HepG2 (cell line): ENCODE results near the gene TXNIP. TPM values are rescaled to one million over a fixed set of nuclear protein-coding genes. Genes with fewer than 3 reads are reported as not detected.
A peak's percentile ranks its signal among the peaks of the same experiment; 100 is the strongest.

Experiments
- ATF3 ChIP-seq: sonication (generic); formaldehyde crosslinking; IDR thresholded peaks from 2 replicates; pipeline ENCODE4 v1.4.0; 2020; ENCODE audit warnings: missing genetic modification reagents
- CENPX ChIP-seq: sonication (generic); formaldehyde crosslinking; IDR thresholded peaks from 2 replicates; pipeline ENCODE4 v1.9.0; 2021; ENCODE audit warnings: mild to moderate bottlenecking, missing genetic modification reagents, moderate library complexity
- ELF1 ChIP-seq: sonication (generic); formaldehyde crosslinking; IDR thresholded peaks from 2 replicates; pipeline ENCODE4 v1.4.0; 2020; ENCODE audit warnings: missing genetic modification reagents
- GATAD1 ChIP-seq: IDR thresholded peaks from 2 replicates; pipeline ENCODE4 v1.6.1; 2016; ENCODE audit warnings: missing genetic modification reagents, missing compliant biosample characterization
- HMG20A ChIP-seq: IDR thresholded peaks from 2 replicates; pipeline ENCODE4 v1.6.1; 2016; ENCODE audit warnings: borderline replicate concordance
- IKZF5 ChIP-seq: IDR thresholded peaks from 2 replicates; pipeline ENCODE4 v1.6.1; 2018; ENCODE audit warnings: missing genetic modification reagents, mild to moderate bottlenecking, missing compliant biosample characterization
- KLF13 ChIP-seq: sonication (generic); formaldehyde crosslinking; IDR thresholded peaks from 2 replicates; pipeline ENCODE4 v1.4.0; 2020; ENCODE audit warnings: mild to moderate bottlenecking, missing genetic modification reagents
- ONECUT2 ChIP-seq: sonication (generic); formaldehyde crosslinking; IDR thresholded peaks from 2 replicates; pipeline ENCODE4 v1.4.0; 2020; ENCODE audit warnings: missing genetic modification reagents
- SOX6 ChIP-seq, 2 experiments: fragments of 450-650 bp in 1 of 2; sonication (generic) in 1 of 2; formaldehyde crosslinking in 1 of 2; IDR thresholded peaks; 2 replicates each; pipeline versions ENCODE4 v1.4.0 to v1.6.1; 2017 to 2020; ENCODE audit warnings: antibody characterized with exemption in 1 of 2, mild to moderate bottlenecking in 1 of 2, missing genetic modification reagents in 1 of 2
- TEAD3 ChIP-seq: optimal IDR thresholded peaks from 2 replicates; pipeline ENCODE3; 2016; ENCODE audit warnings: borderline replicate concordance
- XRCC5 ChIP-seq: fragments of 200-400 bp; formaldehyde crosslinking; optimal IDR thresholded peaks from 2 replicates; pipeline ENCODE3; 2017; ENCODE audit warnings: mild to moderate bottlenecking, low read length
- ZFP36L1 ChIP-seq: sonication (generic); formaldehyde crosslinking; IDR thresholded peaks from 2 replicates; pipeline ENCODE4 v1.8.0; 2022; ENCODE audit warnings: mild to moderate bottlenecking, missing genetic modification reagents, moderate library complexity
- ZHX2 ChIP-seq, 2 experiments: sonication (generic) in 1 of 2; formaldehyde crosslinking in 1 of 2; IDR thresholded peaks; 2 replicates each; pipeline versions ENCODE4 v1.6.1 to v1.9.0; 2014 to 2022; ENCODE audit warnings: antibody characterized with exemption in 1 of 2, borderline replicate concordance in 1 of 2, inconsistent platforms in 1 of 2, low read depth in 1 of 2, missing genetic modification reagents in 1 of 2
- ZNF24 ChIP-seq: fragments of 450-650 bp; IDR thresholded peaks from 2 replicates; pipeline ENCODE4 v1.6.1; 2017; ENCODE audit warnings: antibody characterized with exemption, mild to moderate bottlenecking
- ZNF260 ChIP-seq: sonication (generic); formaldehyde crosslinking; IDR thresholded peaks from 2 replicates; pipeline ENCODE4 v1.4.0; 2020; ENCODE audit warnings: missing genetic modification reagents, low read depth, mild to moderate bottlenecking, borderline replicate concordance
- ZNF30 ChIP-seq: sonication (generic); formaldehyde crosslinking; IDR thresholded peaks from 2 replicates; pipeline ENCODE4 v1.5.0; 2020; ENCODE audit warnings: mild to moderate bottlenecking, missing genetic modification reagents
- ZNF331 ChIP-seq: sonication (generic); formaldehyde crosslinking; IDR thresholded peaks from 2 replicates; pipeline ENCODE4 v1.4.0; 2020; ENCODE audit warnings: missing genetic modification reagents
- ZNF605 ChIP-seq: sonication (generic); formaldehyde crosslinking; IDR thresholded peaks from 2 replicates; pipeline ENCODE4 v1.8.0; 2022; ENCODE audit warnings: mild to moderate bottlenecking, missing genetic modification reagents
- ZNF747 ChIP-seq: sonication (generic); formaldehyde crosslinking; IDR thresholded peaks from 2 replicates; pipeline ENCODE4 v1.8.1; 2023; ENCODE audit warnings: missing genetic modification reagents, mild to moderate bottlenecking, borderline replicate concordance
- ZSCAN20 ChIP-seq: sonication (generic); formaldehyde crosslinking; IDR thresholded peaks from 2 replicates; pipeline ENCODE4 v1.4.0; 2020; ENCODE audit warnings: missing genetic modification reagents, mild to moderate bottlenecking, borderline replicate concordance
- polyA plus RNA-seq, 8 experiments: library from polyadenylated mRNA; depleted of rRNA in 3 of 8; stranded (reverse) in 7 of 8; unstranded in 1 of 8; fragments of >200 nt; fragmentation: Illumina TruSeq in 4 of 8; extraction: Trizol in 4 of 8; gene quantifications; 2 replicates each; pipeline versions ENCODE4 v1.2.1 to v1.2.3, GENCODE V29; 2011 to 2016; ENCODE audit warnings: low read depth in 4 of 8, missing spikeins in 1 of 8, mixed read lengths in 1 of 8; ENCODE audit not compliant: insufficient read depth in 1 of 8
- total RNA-seq, 5 experiments: library from RNA; depleted of rRNA; stranded (reverse); fragments of >200 nt; fragmentation: Illumina TruSeq; extraction: Trizol; gene quantifications; 2 replicates each; pipeline ENCODE4 v1.2.3, GENCODE V29; 2016; ENCODE audit warnings: low read depth in 1 of 5

Gene TXNIP
- total and polyA plus RNA-seq, 2 of the 13 experiments (the other 11 are each of a cell fraction or from before 2014, with no cell fraction given) = 24.4 to 237 TPM

- TF ChIP-seq ZHX2 (IDR thresholded peaks at IDR 0.05; ENCODE audit: low read depth) (peak; percentile 79), ZHX2 (CRISPR knock-in tag; IDR thresholded peaks at IDR 0.05; ENCODE audit: borderline replicate concordance) (no peak), ZNF605 (CRISPR knock-in tag) (peak; percentile 89; the same call in 1 of the 2 replicates), ZNF747 (CRISPR knock-in tag) (peak; percentile 81; the same call in 1 of the 2 replicates), ONECUT2 (CRISPR knock-in tag) (no peak), CENPX (CRISPR knock-in tag) (no peak), TEAD3 (peak; percentile 75), XRCC5 (peak; percentile 29), ZSCAN20 (CRISPR knock-in tag) (no peak), ZNF24 (0 out of 2 replicates have a peak, but pooled peaks have one; percentile 31), ZNF331 (CRISPR knock-in tag) (peak; percentile 89), ZNF260 (no peak), SOX6 (IDR thresholded peaks at IDR 0.05) (no peak), SOX6 (CRISPR knock-in tag; IDR thresholded peaks at IDR 0.05) (peak; percentile 92), ZNF30 (CRISPR knock-in tag) (no peak), HMG20A (peak; percentile 77; the same call in 1 of the 2 replicates), IKZF5 (peak; percentile 83), ZFP36L1 (CRISPR knock-in tag) (peak; percentile 96), GATAD1 (CRISPR knock-in tag) (peak; percentile 59), ELF1 (CRISPR knock-in tag) (peak; percentile 87), KLF13 (no peak), ATF3 (no peak)
Measured at GRCh38 chr1:145996433-145997015, at the start of gene TXNIP (continued).
